Activated T-helper 1 cell treated with Interleukin-2 at 50 U/mL for 16 hours (primary cell): ENCODE data around the gene PTPRT.

Experiments used
- DNase-seq: peaks from one replicate; pipeline ENCODE4 v3.0.0-alpha.2; 2020; ENCODE audit warnings: low read depth

The PTPRT gene

DNA sequence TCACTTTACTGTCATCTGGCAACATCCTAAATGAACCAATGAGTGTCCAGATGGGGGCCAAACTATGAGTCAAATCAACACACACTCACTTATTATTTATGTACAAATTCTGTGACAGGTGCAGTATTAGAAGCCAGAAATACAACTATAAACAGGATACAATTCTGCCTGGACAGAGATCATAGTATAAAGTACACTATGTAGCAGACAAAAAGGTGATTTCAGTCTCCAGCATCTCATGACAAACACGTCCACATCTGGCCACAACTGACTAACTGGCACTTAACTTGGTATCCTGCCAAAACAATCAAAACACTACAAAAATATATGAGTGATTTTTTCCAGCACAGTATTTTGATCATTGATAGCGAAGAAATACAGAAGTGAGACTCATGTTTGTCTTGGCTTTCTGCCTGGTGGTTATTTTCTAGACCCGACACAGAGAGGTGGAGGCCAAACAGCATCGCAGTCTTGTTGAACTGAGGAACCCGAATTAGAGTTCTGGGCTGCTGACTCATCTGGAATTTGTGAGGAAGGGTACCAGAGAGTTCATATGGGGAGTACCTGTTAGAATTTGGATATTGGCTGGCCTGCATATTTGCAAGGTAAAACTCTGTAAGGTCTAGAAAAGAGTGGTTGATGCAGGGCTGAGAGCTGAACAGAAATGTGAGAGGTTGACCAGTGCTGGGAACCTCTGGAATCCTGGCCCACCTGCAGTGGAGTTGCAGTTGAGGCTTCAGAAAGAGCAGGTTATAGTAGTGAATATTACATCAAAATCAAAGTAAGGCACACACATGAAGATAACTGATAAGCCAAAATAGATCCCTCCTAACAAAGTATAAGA, 475.2 kb downstream of the PTPRT start:
- no peak for DNase-seq

DNA sequence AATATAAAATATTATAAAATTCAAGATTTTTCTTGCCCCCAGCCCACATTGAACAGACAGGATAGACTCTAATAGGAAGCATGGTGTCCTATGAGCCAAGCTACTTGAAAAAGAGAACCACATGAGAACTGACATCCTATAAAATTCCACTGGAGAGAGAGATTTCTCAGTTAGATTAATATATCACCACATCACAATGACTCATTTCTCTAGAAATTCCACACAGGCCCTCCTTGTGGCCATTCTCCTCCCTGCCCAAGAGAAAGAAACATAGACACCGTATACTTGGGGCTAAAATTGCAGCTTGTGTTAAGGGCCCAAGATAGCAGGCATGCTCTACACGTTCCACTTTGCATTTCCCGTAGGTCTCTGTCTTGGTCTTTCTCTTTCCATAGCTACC, 481.4 kb downstream of the PTPRT start:
- no peak for DNase-seq

DNA sequence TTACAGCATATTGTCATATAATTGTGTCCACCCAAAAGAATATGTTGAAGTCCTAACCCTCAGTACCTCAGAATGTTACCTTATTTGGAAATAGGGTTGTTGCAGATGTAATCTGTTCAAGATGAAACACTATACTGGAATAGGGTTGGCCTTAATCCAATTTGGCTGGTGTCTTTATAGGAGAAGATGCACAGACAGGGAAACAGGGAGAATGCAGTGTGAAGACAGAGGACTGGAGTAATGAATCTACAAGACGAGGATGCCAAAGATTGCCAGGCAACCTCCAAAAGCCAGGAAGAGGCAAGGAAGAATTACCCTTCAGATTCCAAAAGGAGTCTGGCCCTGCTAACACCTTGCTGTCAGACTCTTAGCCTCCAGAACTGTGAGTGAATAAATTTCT, 482.9 kb downstream of the PTPRT start:
- no peak for DNase-seq

DNA sequence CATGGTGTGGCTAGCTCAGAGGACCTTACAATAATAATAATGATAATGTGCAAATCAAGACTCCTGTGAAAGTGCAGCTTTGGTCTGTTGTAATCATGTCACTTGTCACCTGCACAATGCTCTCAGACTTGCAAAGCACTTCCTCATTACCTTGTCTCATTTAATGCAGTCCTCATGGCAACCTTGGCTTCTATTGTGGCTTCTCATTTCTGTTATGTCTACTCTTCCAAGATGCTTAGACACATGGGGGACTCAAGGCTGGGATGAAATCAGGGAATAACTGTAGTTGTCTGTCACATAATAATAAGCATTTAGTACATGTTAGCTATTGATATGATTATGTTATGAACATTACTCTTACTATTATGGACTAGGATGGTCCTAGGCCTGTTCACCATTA, 484.2 kb downstream of the PTPRT start:
- no peak for DNase-seq

DNA sequence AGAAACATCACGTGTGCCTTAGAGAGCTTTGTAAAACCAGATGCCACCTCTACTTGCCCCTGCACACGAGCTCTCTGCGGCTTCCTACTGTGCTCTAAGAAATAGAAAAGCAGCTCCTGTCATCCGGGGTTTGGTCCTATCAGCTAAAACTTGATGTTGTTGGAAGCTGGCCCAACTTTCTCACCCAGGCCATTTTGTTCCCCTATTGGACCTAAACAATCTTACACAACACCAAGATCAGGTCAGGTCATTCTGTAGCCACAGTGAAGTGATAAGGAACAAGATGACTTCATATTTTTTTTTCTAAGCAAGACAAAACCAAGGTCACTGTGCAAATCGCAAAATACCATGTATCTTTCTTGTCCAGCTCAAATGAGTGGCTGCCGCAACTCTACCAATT, 486.0 kb downstream of the PTPRT start:
- DNase-seq, result no peak

DNA sequence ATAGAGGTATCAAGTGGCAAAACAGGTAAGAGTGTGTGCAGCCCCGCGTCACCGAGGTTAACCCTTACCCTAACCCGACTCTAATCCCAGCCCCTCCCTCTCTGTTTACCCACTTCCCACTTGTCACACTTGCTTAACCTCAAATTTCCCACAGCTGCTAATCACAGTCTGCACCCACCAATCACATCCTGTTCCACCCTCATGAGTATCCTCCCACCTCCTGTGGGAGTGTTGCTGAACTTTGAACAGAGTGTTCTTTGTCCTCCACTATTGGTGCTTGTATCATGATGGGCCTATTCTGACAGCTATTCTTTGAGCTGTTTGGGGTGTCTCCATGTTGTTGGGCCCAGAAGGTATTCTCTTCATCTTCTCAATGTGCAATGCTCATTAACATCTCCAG, 487.8 kb downstream of the PTPRT start:
- no peak for DNase-seq

DNA sequence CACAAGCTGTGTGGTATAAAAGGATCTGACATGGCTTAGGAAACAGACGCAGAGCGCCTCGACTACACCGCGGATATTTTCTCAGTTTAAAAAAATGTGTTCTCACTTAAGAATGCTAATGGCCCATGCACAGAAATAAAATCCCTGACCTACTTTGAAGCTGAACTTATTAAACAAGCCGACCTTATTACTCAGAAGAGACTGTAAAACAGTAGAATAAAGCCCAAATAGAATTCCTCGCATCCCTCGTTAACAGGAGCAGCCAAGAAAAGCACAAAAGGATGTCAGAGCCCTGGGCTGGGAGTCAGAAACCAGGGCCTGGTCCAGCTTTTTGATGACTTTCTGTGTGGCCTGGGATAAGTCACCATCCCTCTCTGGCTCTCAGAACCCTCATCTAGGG, 489.3 kb downstream of the PTPRT start:
- DNase-seq, result no peak

DNA sequence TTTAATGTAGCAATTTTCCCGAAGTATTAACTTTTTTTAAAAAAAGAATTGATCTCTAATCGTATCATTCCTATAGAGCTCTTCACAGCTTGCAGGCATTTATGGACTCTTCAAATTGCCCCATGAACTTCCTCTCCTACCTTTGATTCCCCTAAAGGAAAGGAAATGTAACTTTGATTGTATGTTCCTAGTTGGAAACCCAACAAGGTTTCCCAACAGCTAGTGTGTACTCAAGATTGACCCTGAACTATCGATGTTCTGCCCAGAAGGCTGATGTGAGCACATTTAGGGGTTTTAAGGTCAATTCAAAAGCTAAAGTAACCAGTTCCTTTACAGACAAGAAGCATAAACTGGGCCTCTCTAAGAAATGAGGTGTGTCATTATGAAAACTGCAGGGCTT, 491.7 kb downstream of the PTPRT start:
- no peak for DNase-seq

DNA sequence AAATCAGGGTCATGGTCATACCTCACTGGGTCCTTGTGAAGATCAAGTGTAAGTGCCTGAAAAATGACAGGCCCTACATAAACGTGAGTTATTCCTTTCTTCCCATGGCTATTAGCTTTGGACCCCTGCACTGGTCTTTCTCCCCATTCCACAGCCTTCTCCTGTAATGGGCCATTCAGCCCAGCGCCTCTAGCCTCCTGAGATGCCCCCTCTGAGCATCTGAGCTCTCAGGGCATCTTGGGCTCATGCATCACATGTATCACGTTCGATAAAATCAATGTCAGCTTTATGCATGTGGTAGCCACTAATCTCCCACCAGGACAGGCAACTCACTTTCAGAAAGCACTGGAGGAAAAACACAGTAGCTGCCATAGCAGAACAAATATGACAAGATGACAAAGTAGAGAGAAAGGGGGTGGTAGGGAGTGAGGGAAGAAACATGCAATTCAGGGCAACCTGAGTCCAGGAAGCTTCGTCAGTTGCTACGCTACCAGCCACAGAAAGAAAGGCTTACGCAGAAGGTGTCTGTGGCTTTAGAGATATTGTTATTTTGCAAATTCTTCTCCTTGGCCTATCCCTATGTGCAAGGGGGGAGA, 498.8 kb downstream of the PTPRT start:
- no peak for DNase-seq

DNA sequence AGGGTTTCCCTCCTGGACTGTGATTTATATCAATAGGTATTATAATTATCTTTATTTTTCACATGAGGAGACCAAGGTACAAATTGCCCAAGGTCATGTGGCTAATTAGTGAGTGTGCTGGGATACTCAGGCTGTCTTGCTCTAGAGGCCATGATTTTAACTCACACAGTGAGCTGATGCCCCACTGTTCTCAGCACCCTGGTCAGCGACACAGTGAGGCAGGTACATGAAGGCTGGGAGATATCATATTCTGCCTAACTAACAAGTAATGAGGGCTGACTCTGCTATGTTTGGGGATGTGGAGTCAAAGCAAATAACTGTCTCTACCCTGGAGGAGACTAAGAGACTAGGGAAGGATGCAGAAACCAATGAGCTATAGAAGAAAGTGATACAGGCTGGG, 501.1 kb downstream of the PTPRT start:
- DNase-seq, result no peak

DNA sequence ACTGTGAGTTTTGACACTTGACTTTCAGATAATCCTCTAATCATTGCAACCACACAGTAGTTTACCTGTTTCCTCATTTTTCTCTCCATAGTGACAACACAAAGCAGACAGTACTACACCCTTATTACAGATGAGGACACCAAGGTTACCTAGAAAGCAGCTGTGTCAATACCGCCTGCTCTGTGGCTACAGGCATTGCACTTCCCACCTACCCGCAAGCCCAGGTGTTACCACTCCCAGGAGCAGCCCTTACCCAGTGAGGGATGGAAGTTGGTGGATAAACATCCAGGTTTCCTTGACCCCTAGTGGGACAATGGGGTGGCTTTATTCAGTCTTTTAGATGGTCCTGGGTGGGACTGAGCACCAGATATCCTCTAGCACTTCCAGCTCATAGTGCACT, 503.6 kb downstream of the PTPRT start:
- DNase-seq, result no peak

DNA sequence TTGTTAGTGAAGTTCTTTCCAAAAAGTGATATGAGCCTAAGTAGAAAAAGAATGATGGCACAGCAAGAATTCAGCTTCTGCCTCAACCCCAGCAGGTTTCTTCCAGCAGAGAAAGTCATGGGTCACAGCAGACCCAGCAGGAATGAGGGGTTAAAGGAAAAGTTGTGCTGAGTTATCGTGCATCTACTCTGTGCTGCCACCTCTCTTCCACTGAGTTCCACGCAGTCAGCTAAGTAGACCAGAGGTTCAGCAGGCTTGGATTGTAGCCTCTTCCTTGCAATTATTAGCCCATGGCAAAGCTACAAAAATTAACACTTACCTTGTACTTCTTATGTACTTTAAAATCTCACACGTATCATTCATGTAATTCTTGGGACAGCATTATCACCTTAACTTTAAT, 510.8 kb downstream of the PTPRT start:
- no peak for DNase-seq

DNA sequence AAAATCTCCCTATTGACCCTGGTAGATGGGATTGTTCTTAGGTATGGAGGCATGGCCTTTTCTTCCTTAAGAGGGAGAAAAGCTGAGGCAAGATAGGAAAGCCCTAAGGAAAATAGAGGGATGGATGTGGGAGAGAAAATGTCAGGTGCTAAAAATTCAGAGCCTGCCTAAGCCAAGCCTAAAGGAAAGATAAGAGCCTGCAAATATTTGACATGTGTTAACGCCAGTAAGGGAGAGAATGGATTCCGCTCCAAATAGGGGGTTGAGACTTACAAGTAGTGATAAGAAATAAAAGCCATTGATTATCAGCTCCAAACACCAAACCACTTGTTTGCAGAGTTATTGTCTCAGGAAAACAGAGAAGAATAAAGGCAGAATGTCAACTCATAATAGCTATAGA, 533.6 kb downstream of the PTPRT start:
- no peak for DNase-seq

DNA sequence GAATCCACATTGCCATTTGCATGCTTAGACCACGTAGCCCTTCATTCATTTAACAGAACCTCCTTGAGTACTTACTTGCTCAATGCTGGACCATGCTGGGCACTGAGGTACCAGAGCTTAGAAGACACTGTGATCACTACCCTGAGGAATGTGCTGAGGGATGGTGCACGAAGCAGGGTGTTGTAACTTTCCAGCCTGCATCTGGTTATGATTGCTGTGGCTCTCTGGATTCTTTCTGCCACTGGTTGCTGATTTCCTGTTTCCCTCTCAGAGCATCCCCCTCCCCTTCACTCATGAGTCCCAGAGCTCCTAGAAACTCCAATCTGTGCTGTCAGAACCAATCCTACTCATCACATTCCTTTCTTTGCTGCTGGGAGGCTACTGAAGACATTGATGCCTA, 537.4 kb downstream of the PTPRT start:
- no peak for DNase-seq

DNA sequence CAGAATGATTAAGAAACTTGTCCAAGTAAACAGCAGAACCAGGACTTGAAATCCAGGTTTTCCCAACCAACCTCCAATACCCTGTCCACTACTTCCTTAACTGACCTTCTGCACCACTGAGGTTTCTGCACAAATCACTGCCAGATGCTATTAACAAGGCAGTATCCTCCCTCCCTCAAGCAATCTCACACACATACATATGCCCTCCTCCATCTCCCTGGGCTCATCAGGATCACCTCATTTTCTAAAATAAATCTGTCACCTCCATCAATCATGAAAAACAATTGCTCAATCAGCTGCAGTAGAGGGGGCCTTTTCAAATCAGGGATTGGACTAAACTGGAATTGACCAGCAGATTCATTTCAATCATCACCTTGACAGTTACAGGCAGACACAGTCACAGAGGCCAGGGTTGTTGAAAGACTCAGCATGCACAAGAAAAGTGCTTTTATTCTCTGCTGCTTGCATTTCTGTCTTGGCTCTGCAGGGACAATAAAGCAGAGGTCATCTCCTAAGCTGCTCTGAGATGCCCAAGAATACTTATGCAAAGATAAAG, 539.4 kb downstream of the PTPRT start:
- no peak for DNase-seq

DNA sequence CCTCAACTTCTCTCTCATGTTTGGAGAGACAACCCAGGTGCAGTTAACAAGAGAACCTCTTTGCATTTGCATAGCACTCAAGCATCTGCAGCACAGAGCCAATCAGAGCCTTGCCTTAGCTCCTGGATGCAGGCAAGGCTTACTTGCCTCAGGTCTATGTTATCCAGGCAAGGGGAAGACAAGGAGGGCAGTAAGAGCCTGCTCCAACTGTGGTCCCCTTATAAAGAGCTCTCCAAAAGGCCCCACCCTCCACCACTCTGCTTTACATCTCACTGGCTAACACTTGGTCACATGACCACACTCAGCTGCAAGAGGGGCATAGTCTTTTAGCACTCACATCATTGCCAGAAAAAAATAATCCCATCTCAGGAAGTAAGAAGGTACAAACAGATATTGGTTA, 540.0 kb downstream of the PTPRT start:
- DNase-seq, result no peak

DNA sequence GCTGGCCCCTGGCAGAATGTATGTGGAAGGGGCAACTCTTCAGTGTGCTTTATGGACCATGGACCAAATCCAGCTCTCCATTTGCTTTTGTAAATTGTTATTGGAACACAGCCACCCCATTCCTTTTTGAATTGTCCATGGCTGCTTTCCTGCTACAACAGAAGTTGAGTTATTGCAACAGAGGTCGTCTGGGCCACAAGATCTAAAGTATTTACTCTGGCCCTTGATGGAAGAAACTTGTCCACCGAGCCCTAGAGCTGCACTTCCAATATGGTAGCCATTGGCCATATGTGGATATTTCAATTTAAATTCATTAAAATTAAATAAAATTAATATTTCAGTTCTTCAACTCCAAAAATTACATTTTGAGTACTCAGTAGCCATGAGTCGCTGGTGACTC, 543.5 kb downstream of the PTPRT start:
- DNase-seq, result no peak

DNA sequence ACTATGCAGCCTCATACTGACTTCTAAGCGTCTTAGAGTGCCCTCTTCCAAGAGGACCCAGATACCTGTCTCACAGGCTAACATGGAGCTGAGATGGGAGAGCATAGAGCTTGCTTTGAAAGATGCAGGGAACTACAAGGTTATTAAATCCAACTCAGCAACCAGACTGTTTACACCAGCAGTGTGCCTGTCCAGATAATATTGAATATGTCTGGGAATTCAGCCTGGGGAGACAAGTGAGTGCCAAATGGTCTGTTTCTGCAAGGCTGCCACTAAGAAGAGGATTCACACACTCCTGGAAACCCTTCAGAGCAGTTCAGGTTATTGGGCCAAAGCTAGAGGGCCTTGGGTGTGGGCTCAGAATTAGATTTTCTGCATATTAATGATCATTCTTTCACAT, 547.8 kb downstream of the PTPRT start:
- no peak for DNase-seq

DNA sequence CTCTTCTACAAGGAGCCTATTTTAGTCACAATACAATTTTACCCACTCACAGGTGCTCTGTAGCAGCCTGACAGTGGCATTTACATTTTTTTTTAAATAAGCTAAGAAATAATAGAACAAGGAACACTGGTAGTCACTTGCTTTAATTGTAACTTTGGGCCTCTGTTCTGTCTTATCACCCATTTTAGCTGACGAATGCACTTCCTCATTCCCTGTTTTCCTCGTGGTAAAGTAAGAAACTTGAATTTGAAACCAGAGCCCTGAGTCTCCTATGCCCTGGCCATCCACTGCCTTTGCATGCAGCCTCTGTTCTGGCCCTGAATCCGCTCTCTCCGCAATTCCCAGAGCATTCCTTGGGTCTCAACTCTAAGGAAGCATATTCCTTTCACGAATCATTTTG, 550.6 kb downstream of the PTPRT start:
- no peak for DNase-seq

DNA sequence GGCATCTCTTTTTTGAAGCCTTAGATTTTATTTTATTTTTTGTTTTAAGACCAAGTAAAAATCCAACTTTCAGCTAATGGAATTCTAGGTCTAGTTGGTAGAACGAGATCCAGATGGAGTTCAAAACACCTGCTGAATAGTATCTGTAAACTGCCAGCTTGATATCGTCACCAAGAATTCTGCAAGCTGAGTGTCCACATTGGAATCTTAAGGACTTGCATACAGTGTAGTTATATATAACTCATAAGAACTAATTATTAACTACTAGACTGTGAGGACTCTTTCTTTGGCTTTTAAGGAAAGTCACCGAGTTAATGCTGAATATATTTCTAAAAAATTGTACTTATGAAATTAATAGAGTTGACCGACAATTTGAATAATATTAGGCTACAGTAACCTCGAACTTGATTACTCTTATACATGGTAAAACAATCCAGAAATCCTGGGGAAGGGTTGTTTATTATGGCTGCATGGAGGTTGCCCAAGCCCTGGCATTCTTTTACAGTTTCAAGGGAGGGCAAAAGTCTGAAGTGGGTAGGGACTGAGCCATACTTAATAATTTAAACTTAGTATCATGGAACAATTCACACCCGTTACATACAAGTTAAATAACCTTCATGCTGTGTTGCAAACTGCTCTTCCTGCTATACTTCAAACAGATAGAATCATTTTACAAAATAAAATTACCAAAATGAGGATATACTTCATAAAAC, 553.9 kb downstream of the PTPRT start:
- no peak for DNase-seq

DNA sequence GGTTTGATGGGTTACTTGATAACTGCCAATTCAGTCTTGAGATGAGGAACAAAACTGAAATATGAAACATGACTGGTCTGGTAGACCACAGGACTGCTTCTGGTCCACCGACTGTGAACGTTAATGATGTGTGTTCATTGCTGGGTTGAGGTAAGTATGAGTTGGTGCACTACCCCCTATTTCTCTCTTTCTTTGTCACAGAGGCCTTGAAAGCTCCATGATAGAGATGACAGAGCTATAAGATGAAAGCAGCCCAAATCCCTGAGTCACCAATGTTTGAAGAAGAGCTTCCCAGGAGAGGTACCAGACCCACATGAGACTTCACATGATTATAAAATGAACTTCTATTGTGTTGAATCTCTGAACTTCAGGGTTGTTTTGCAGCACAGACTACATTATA, 555.5 kb downstream of the PTPRT start:
- DNase-seq, result no peak

DNA sequence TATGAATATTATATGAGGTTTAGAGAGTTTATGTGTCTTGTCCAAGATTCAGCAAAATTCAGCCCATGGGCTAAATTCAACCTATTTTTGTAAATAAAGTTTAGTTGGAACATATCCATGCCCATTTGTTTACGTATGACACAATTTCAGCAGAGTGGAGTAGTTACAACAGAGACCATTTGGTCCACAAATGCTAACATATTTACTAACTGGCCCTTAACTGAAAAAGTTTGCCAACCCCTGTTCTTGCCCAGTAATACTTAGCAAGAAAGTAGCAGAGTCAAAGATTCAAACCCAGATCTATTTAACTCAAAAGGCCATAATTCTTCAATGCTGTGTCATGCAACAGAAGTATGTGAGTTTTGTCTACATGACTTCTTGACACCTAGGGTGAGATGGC, 561.0 kb downstream of the PTPRT start:
- no peak for DNase-seq

DNA sequence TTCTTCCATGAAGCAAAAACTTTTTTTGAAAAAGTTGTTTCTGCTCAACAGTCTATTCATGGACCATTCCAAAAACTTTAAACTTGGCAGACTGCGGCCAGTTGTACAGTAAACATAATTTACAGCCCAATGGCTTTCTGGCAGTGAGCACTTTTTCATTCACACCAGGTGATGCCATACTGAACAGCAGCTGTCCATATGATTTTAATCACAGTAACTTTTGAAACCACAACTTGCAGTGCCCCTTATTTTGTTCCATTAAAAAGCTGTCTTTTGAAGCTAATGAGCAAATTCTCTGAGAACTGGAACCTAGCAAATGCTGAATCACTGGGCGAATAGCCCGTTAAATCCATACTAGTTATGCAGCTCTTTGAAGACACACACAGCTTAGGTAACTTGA, 576.6 kb downstream of the PTPRT start:
- DNase-seq, result no peak
